GM21723 (cell line): ENCODE results near the gene NUTM2F.
"Not testable (repeated sequence)": the region's sequence is repeated elsewhere in the genome, so short reads cannot be mapped to it uniquely, and the experiment has no call there.

ENCODE experiments used
- ATAC-seq: cut with Tn5 transposase; IDR thresholded peaks from one replicate; pipeline ENCODE4 v1.9.1; 2021; ENCODE audit warnings: mild to moderate bottlenecking, moderate library complexity; ENCODE audit not compliant: unreplicated experiment

The NUTM2F gene, protein sequence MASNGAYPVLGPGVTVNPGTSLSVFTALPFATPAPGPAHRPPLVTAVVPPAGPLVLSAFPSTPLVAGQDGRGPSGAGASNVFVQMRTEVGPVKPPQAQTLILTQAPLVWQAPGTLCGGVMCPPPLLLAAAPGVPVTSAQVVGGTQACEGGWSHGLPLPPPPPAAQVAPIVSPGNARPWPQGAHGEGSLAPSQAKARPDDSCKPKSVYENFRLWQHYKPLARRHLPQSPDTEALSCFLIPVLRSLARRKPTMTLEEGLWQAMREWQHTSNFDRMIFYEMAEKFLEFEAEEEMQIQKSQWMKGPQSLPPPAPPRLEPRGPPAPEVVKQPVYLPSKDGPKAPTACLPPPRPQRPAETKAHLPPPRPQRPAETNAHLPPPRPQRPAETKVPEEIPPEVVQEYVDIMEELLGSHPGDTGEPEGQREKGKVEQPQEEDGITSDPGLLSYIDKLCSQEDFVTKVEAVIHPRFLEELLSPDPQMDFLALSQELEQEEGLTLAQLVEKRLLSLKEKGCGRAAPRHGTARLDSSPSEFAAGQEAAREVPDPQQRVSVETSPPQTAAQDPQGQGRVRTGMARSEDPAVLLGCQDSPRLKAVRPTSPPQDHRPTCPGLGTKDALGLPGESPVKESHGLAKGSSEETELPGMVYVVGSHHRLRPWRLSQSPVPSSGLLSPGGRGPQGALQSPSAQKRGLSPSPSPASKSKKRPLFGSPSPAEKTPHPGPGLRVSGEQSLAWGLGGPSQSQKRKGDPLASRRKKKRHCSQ

GRCh38 chr9:94328544-94328943 lies at the start of gene NUTM2F:
Gene NUTM2F, minus strand, starts transcription at chr9:94328644. Its CDS starts 21 bp downstream, at chr9:94328623.
- not testable (repeated sequence) for ATAC-seq

DNA sequence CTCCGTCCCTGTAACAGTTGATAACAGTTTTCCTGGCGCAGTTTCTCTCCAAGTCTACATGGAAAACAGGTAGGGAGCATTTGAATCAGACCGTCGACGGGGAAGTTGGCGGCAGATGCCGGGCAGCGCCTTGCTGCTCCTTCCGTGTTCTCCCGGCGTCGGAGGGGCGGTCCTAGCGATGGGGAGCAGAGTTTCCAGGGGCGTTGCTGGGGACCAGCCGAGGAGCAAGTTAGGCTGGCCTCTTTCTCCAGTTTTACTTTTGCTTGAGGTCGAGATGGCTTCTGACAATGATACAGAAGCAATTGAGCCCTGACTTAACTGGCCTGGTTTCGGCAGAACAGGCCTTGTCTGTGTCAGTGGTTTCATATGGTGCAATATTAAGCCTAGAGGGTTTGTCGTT lies 46.8 kb upstream of the NUTM2F start:
- peak; percentile 53 for ATAC-seq

DNA sequence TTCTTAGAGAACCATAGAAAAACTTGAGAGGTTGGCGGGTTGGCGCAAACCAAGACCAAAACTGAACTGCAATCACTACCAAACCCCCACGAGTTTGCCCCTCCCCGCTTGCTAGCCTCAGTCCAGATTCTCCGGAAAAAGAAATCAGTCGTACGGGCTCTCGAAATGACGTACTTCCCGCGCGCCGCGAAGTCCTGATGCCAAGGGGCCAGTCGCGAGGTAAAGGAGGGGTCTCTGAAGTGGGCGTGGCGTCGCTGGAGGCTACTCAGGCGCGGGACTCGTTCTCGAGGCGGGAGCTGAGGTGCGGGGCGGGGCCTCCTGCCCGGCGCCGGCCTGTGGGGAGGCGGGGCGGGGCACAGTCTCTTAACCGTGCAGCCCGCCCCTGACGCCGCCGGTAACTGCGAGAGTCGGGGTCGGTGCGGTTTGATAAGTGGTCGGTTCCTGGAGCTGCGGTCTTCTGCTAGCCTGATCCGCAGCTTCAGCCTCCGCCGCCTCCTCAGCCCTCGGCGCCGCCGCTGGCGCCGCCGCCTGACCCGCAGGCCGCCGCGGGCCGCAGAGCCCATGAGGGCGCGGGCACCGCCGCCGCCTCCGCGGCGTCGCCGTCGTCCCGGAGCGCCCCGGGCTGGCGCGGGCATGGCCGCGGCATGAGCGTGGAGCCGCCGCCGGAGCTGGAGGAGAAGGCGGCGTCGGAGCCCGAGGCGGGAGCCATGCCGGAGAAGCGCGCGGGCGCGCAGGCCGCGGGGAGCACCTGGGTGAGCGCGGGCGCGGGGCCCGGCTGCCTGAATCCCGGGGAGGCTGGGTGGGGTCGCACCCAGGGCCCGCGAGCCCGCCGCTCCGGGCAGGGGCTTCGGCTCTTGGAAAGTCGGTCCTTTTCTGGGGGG lies 46.0 kb upstream of the NUTM2F start:
- peak; percentile 86 for ATAC-seq

GRCh38 chr9:94373779-94374175 lies 45.3 kb upstream of the NUTM2F start:
- ATAC-seq = not testable (repeated sequence)

DNA sequence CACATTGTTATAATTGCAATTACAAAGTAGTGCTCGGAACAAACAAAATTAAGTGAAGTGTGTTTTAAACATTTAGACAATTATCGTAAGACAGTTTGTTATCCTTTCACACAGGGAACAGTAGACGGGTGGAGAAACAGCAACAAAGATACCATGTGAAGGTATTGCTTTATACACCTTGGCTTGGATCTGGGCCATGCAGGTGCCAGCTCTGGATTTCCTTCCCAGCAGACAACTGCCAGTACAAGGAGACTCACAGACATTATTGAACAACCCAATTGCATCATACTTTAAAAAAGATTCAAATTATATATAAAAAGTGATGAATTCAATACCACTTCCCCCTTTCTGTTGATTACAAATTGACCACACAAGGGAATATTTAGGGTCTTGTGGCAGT lies 41.8 kb upstream of the NUTM2F start:
- not testable (repeated sequence) for ATAC-seq

DNA sequence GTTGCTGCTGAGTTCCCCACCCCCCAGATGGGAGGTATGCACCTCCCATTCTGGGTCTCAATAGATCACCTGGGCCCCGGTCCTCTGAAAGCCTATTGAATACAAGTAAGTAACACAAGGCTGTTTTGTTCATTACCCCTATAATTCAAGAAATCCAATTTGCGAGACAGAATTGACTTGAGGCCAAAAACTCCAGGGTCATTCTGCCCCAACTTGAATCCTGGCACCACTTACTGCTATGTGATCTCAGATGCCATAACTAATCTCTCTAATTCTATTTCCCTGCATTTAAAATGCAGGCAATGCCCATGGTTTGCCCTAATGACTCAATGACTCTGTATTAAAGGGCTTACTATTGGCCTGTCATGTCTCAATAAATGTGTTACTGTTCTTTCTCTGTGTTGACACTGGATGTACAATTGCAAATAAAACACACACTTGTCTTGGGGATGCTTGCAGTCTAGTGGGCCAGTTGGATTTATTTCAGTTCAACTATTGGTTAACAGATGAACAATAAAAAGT lies 35.7 kb upstream of the NUTM2F start:
- ATAC-seq = not testable (repeated sequence)

DNA sequence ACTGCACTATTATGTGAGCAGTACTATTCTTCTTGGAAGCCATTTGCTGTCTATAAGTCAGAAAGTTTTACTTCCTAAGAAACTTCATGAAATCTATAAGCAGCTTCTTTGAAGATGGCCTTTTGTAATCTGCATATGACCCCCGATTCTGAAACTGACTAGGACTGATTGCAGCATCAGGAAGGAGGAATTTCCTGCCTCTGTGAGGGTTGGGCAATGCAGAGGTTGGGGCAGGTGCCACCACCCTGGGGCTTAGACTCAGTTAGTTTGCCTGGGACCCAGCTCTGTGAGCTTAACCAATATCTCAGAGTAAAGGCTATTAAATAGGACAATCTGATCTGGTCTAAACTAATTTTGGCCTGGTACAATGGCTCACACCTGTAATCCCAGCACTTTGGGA lies 28.7 kb upstream of the NUTM2F start:
- not testable (repeated sequence) for ATAC-seq

GRCh38 chr9:94351901-94352723 lies 23.7 kb upstream of the NUTM2F start:
- ATAC-seq = not testable (repeated sequence)

DNA sequence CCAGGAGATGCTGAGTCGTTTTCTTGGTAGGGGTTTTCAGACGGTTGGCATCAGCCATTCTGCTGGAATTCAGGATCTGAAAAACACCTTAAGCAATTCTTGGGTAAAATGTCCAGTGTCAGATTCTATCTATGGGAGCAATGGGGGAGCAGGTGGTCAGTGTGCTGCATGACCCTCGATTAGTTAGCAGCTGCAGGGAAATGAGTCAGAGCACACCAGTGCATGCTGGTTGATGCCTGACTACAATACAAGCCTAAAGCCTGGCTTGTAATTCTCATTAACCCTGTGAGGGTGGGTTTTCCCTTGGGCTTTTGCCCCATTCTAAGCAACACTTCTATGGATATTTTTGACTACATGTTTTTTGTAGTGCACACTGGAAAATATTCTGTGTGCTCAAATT lies 20.3 kb upstream of the NUTM2F start:
- ATAC-seq = not testable (repeated sequence)

- ATAC-seq = not testable (repeated sequence)
Measured at GRCh38 chr9:94347451-94347850, 19.0 kb upstream of the NUTM2F start.

DNA sequence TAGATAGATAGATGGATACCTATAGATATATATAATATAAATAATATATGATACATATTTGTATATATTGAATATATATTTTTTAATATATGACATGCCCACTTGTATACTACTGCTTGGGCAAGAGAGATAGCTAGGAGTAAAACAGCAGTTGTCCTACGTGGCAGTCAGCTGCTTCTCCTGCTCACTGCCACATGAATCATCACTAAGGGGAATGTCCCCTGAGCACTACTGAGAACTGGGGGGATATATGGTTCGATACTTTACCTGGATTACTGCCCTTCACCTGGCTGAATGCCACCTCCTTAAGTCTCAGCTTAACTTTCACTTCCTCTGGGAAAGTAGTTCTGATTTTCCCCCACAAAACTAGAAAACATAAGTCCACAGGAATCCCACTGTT lies 13.3 kb upstream of the NUTM2F start:
- not testable (repeated sequence) for ATAC-seq

DNA sequence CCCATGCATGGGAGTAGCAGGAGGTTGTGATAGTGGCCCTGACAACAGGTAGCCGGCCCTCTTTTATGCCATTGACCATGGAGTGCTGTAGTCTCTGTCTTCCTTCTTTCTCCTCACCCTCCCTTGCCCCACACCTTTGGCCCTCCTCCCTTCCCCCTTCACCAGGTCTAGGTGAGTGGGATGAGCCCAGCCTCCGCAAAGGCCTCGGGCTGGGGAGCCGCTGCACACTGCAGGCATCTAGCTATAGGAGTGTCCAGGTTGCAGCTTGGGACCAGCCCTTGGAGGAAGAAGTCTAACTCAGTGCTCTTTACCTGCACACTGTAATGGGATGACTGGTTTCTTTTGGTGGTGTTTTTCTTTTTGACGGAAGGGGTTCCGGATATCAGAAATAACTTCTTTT lies 12.3 kb upstream of the NUTM2F start:
- not testable (repeated sequence) for ATAC-seq

DNA sequence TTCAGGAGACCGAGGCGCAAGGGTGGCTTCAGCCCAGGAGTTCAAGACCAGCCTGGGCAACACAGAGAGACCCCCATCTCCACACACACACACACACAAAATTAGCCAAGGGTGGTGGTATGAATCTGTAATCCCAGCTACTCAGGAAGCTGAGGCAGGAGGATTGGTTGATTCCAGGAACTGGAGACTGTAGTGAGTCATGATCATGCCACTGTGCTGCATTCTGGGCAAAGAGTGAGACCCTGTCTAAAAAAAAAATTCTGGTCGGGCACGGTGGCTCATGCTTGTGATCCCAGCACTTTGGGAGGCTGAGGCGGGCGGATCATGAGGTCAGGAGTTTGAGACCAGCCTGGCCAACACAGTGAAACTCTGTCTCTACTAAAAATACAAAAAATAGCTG lies 11.2 kb upstream of the NUTM2F start:
- ATAC-seq = not testable (repeated sequence)

DNA sequence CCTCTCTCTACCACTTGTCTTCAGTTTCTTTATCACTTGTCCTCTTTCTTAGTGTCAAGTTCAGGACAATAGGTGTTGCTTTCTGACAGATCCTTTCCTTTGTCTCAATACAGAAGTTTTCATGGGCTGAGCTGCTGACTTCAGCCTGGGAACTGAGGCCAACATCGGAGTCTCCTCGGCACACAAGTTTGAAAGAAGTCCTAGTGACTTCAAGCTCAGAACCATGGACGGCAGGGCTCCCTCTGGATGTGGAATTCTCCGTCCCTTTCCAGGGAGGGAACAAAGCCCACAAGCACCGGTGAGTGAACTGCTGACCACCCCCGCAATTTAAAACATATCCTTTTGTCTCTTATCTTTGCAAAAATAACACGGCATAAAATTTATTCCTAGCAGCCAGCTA lies 10.3 kb upstream of the NUTM2F start:
- not testable (repeated sequence) for ATAC-seq

GRCh38 chr9:94336445-94336844 lies 8.0 kb upstream of the NUTM2F start:
- not testable (repeated sequence) for ATAC-seq

- not testable (repeated sequence) for ATAC-seq
Measured at GRCh38 chr9:94325583-94325982, 2.9 kb downstream of the NUTM2F start.

DNA sequence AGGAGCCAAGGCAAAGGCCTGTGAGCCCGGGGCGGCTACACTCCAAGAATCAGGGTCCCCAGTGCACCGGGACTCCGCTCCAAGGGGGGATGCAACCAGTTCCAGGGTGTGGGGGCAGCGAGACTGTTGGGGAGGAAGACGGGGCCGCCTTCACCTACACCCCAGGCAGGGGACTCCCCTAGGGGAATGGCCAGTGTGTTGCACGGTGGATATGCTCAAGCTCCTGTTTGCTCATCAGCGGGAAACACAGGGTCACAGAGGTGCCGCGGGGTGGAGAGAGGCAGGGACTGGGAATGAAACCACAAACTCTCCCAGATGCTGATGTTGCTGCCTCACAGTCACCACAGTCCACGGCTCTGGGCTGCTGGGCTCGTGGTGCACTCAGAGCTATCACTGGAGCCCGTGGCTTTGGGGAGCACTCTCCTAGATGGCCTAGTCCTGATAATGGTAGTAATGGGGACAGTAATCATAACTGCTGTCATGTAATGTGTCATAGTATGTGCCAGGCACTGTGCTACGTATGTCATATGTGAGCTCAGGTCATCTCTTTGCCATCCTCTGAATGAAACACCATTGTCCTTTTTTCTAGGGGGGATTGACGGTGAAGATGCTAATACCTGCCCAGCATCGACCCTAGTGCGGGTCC lies 5.2 kb downstream of the NUTM2F start:
- not testable (repeated sequence) for ATAC-seq

- ATAC-seq = not testable (repeated sequence)
Measured at GRCh38 chr9:94322342-94322940, 6.0 kb downstream of the NUTM2F start.
